Activated T-helper 17 cell treated with anti-CD3 and anti-CD28 coated beads, Interleukin-2, amount 50 U/mL, for 72 hours (primary cell): ENCODE results near the gene ESRRB. TPM values are rescaled to one million over a fixed set of nuclear protein-coding genes. Genes with fewer than 3 reads are reported as not detected.

Experiments
- ATAC-seq: fragments of 150-1000 bp; cut with Tn5 transposase; replicated peaks from 2 replicates; pipeline ENCODE4 v1.10.0; 2021; ENCODE audit warnings: mild to moderate bottlenecking, moderate library complexity
- H3K27ac Mint-ChIP-seq: one replicate; pipeline ENCODE4 v1.8.0; 2022; ENCODE audit warnings: mixed read lengths
- H3K27me3 Mint-ChIP-seq: one replicate; pipeline ENCODE4 v1.8.0; 2022; ENCODE audit warnings: mixed read lengths
- H3K36me3 Mint-ChIP-seq: one replicate; pipeline ENCODE4 v1.8.0; 2022; ENCODE audit warnings: low read depth, mild to moderate bottlenecking, mixed read lengths
- H3K4me1 Mint-ChIP-seq: one replicate; pipeline ENCODE4 v1.8.0; 2022; ENCODE audit warnings: mixed read lengths
- H3K4me3 Mint-ChIP-seq: one replicate; pipeline ENCODE4 v1.8.0; 2022; ENCODE audit warnings: mild to moderate bottlenecking, mixed read lengths
- H3K9me3 Mint-ChIP-seq: one replicate; pipeline ENCODE4 v1.8.0; 2022; ENCODE audit warnings: mixed read lengths
- total RNA-seq, 2 donors: library from RNA; stranded (reverse); gene quantifications; one replicate each; pipeline ENCODE4 v1.2.3, GENCODE V29; 2022

ESRRB gene
- total RNA-seq, 2 donors from 2014 or later: 0.30 to 0.34 TPM

GRCh38 chr14:76412501-76412900 is 36.6 kb downstream of the ESRRB start:
- H3K36me3 Mint-ChIP-seq: no peaks in the 10 kb centered on the region
- H3K4me3 Mint-ChIP-seq: no peak overlapping the region
- H3K27ac Mint-ChIP-seq: no peak overlapping the region
- peaks cover 4% of the 10 kb centered on the region for H3K4me1 Mint-ChIP-seq
- H3K9me3 Mint-ChIP-seq: no peaks in the 10 kb centered on the region
- H3K27me3 Mint-ChIP-seq: peaks cover 49% of the 10 kb centered on the region
- no peak for ATAC-seq

- no peak overlapping the region for H3K27ac Mint-ChIP-seq
- ATAC-seq: no peak
- no peaks in the 10 kb centered on the region for H3K9me3 Mint-ChIP-seq
- peaks cover 4% of the 10 kb centered on the region for H3K4me1 Mint-ChIP-seq
- no peak overlapping the region for H3K4me3 Mint-ChIP-seq
- peaks cover 46% of the 10 kb centered on the region for H3K27me3 Mint-ChIP-seq
- no peaks in the 10 kb centered on the region for H3K36me3 Mint-ChIP-seq
These were observed 37.4 kb downstream of the ESRRB start for GRCh38 chr14:76413106-76413961.

GRCh38 chr14:76413962-76414600 is 38.1 kb downstream of the ESRRB start:
- Mint-ChIP-seq H3K9me3 (no peaks in the 10 kb centered on the region), H3K27ac (no peak overlapping the region), H3K27me3 (peaks cover 45% of the 10 kb centered on the region), H3K4me3 (no peak overlapping the region), H3K36me3 (no peaks in the 10 kb centered on the region), H3K4me1 (peaks cover 4% of the 10 kb centered on the region)
- ATAC-seq: no peak

GRCh38 chr14:76419399-76419798 is 43.5 kb downstream of the ESRRB start:
- no peak for ATAC-seq
- H3K27ac Mint-ChIP-seq: no peak overlapping the region
- no peaks in the 10 kb centered on the region for H3K9me3 Mint-ChIP-seq

GRCh38 chr14:76420827-76421226 is 44.9 kb downstream of the ESRRB start:
- ATAC-seq: no peak
- Mint-ChIP-seq H3K36me3 (no peaks in the 10 kb centered on the region), H3K27me3 (peaks cover 21% of the 10 kb centered on the region), H3K4me1 (no peaks in the 10 kb centered on the region), H3K27ac (no peak overlapping the region), H3K9me3 (no peaks in the 10 kb centered on the region), H3K4me3 (no peak overlapping the region)

More at GRCh38 chr14:76419399-76419798, 43.5 kb downstream of the ESRRB start:
- H3K36me3 Mint-ChIP-seq: no peaks in the 10 kb centered on the region
- H3K27me3 Mint-ChIP-seq: peaks cover 25% of the 10 kb centered on the region
- peaks cover under 1% of the 10 kb centered on the region for H3K4me1 Mint-ChIP-seq
- no peak overlapping the region for H3K4me3 Mint-ChIP-seq

GRCh38 chr14:76421662-76422061 is 45.7 kb downstream of the ESRRB start:
- Mint-ChIP-seq H3K27ac (no peak overlapping the region), H3K4me3 (no peak overlapping the region), H3K4me1 (no peaks in the 10 kb centered on the region), H3K27me3 (peaks cover 20% of the 10 kb centered on the region), H3K36me3 (no peaks in the 10 kb centered on the region), H3K9me3 (no peaks in the 10 kb centered on the region)
- ATAC-seq: no peak

GRCh38 chr14:76422662-76423061 is 46.7 kb downstream of the ESRRB start:
- Mint-ChIP-seq H3K4me3 (no peak overlapping the region), H3K4me1 (no peaks in the 10 kb centered on the region), H3K27me3 (peaks cover 11% of the 10 kb centered on the region), H3K9me3 (no peaks in the 10 kb centered on the region), H3K36me3 (no peaks in the 10 kb centered on the region), H3K27ac (no peak overlapping the region)
- ATAC-seq: no peak

GRCh38 chr14:76423534-76423933 is 47.6 kb downstream of the ESRRB start:
- Mint-ChIP-seq H3K4me3 (no peak overlapping the region), H3K4me1 (no peaks in the 10 kb centered on the region), H3K36me3 (no peaks in the 10 kb centered on the region), H3K9me3 (no peaks in the 10 kb centered on the region), H3K27me3 (peaks cover 11% of the 10 kb centered on the region), H3K27ac (no peak overlapping the region)
- no peak for ATAC-seq

- no peaks in the 10 kb centered on the region for H3K4me1 Mint-ChIP-seq
- no peaks in the 10 kb centered on the region for H3K36me3 Mint-ChIP-seq
- peaks cover 11% of the 10 kb centered on the region for H3K27me3 Mint-ChIP-seq
- H3K27ac Mint-ChIP-seq: no peak overlapping the region
- H3K9me3 Mint-ChIP-seq: no peaks in the 10 kb centered on the region
- ATAC-seq: no peak
- no peak overlapping the region for H3K4me3 Mint-ChIP-seq
These were observed 48.4 kb downstream of the ESRRB start for GRCh38 chr14:76424359-76424758.

GRCh38 chr14:76426161-76426696 is 50.3 kb downstream of the ESRRB start:
- Mint-ChIP-seq H3K4me1 (no peaks in the 10 kb centered on the region), H3K27me3 (peaks cover 11% of the 10 kb centered on the region)

GRCh38 chr14:76428611-76429010 is 52.7 kb downstream of the ESRRB start:
- Mint-ChIP-seq H3K27me3 (peaks cover 28% of the 10 kb centered on the region), H3K9me3 (no peaks in the 10 kb centered on the region), H3K27ac (no peak overlapping the region)

More at GRCh38 chr14:76426161-76426696, 50.3 kb downstream of the ESRRB start:
- H3K27ac Mint-ChIP-seq: no peak overlapping the region
- H3K9me3 Mint-ChIP-seq: no peaks in the 10 kb centered on the region
- H3K4me3 Mint-ChIP-seq: no peak overlapping the region
- H3K36me3 Mint-ChIP-seq: no peaks in the 10 kb centered on the region
- no peak for ATAC-seq

GRCh38 chr14:76430017-76430416 is 54.1 kb downstream of the ESRRB start:
- no peaks in the 10 kb centered on the region for H3K9me3 Mint-ChIP-seq
- no peaks in the 10 kb centered on the region for H3K36me3 Mint-ChIP-seq
- H3K4me3 Mint-ChIP-seq: no peak overlapping the region
- peaks cover 26% of the 10 kb centered on the region for H3K27me3 Mint-ChIP-seq
- no peak overlapping the region for H3K27ac Mint-ChIP-seq
- no peak for ATAC-seq
- H3K4me1 Mint-ChIP-seq: no peaks in the 10 kb centered on the region

More at GRCh38 chr14:76428611-76429010, 52.7 kb downstream of the ESRRB start:
- ATAC-seq: no peak
- Mint-ChIP-seq H3K36me3 (no peaks in the 10 kb centered on the region), H3K4me3 (no peak overlapping the region), H3K4me1 (no peaks in the 10 kb centered on the region)

GRCh38 chr14:76430475-76430980 is 54.6 kb downstream of the ESRRB start:
- no peak overlapping the region for H3K27ac Mint-ChIP-seq
- H3K4me3 Mint-ChIP-seq: no peak overlapping the region
- ATAC-seq: no peak
- H3K27me3 Mint-ChIP-seq: peaks cover 26% of the 10 kb centered on the region
- no peaks in the 10 kb centered on the region for H3K4me1 Mint-ChIP-seq
- H3K9me3 Mint-ChIP-seq: no peaks in the 10 kb centered on the region
- no peaks in the 10 kb centered on the region for H3K36me3 Mint-ChIP-seq

- Mint-ChIP-seq H3K36me3 (no peaks in the 10 kb centered on the region), H3K27ac (no peak overlapping the region), H3K9me3 (no peaks in the 10 kb centered on the region), H3K27me3 (peaks cover 23% of the 10 kb centered on the region), H3K4me3 (no peak overlapping the region), H3K4me1 (no peaks in the 10 kb centered on the region)
- no peak for ATAC-seq
These were observed 55.6 kb downstream of the ESRRB start for GRCh38 chr14:76431538-76431937.
